ENCODE results near the gene PRDM16.

DNA sequence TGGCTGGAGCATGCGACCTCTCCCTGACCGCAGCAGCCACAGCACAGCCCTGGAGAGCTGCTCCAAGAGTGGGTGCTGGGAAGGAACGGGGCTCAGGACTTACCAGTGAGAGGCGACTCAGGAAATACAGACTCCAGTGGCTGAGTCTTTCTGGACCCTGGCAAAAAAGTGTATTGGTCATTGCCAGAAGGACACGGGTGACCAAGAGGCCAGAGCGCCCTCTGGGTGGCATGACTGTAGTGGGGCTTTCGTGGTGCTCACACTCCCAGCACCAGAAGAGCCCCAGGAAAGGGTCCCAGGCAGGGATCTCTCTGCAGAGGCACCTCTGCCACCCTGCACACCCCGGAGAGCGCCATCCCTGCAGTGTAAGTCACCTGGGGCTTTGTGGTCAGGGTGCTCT is 8.9 kb upstream of the PRDM16 start:
- TF ChIP-seq, protein P1, sequence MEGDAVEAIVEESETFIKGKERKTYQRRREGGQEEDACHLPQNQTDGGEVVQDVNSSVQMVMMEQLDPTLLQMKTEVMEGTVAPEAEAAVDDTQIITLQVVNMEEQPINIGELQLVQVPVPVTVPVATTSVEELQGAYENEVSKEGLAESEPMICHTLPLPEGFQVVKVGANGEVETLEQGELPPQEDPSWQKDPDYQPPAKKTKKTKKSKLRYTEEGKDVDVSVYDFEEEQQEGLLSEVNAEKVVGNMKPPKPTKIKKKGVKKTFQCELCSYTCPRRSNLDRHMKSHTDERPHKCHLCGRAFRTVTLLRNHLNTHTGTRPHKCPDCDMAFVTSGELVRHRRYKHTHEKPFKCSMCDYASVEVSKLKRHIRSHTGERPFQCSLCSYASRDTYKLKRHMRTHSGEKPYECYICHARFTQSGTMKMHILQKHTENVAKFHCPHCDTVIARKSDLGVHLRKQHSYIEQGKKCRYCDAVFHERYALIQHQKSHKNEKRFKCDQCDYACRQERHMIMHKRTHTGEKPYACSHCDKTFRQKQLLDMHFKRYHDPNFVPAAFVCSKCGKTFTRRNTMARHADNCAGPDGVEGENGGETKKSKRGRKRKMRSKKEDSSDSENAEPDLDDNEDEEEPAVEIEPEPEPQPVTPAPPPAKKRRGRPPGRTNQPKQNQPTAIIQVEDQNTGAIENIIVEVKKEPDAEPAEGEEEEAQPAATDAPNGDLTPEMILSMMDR (IDR thresholded peaks at IDR 0.05) = no peak
- no peak for TF ChIP-seq POLR2AphosphoS5 (IDR thresholded peaks at IDR 0.05)
